WTC11 (cell line): Measurements from ENCODE around the gene SPG11.

ENCODE experiments used
- CBFB ChIP-seq: sonication (generic); formaldehyde crosslinking; IDR thresholded peaks from 2 replicates; pipeline ENCODE4 v1.8.1; 2022; ENCODE audit warnings: mild to moderate bottlenecking, low read depth, missing genetic modification reagents
- NFYB ChIP-seq: sonication (generic); formaldehyde crosslinking; conservative IDR thresholded peaks from 2 replicates; pipeline ENCODE4 v1.8.0; 2022; ENCODE audit warnings: low read depth, missing genetic modification reagents
- SP1 ChIP-seq: sonication (generic); formaldehyde crosslinking; conservative IDR thresholded peaks from 2 replicates; pipeline ENCODE4 v1.8.1; 2022; ENCODE audit warnings: missing genetic modification reagents
- TF ChIP-seq, protein P1 (sequence below): fragments of 200-600 bp; IDR thresholded peaks from 2 replicates; pipeline ENCODE4 v1.8.0; 2022; ENCODE audit warnings: antibody characterized with exemption
- TF ChIP-seq, protein P2 (sequence below): sonication (generic); formaldehyde crosslinking; IDR thresholded peaks from 2 replicates; pipeline ENCODE4 v1.8.0; 2022; ENCODE audit warnings: mild to moderate bottlenecking, missing genetic modification reagents

GRCh38 chr15:44641651-44642050 is 21.8 kb downstream of the SPG11 start:
- TF ChIP-seq SP1 (CRISPR knock-in tag) (no peak), CBFB (CRISPR knock-in tag) (no peak), NFYB (no peak)
- TF ChIP-seq, protein P1, sequence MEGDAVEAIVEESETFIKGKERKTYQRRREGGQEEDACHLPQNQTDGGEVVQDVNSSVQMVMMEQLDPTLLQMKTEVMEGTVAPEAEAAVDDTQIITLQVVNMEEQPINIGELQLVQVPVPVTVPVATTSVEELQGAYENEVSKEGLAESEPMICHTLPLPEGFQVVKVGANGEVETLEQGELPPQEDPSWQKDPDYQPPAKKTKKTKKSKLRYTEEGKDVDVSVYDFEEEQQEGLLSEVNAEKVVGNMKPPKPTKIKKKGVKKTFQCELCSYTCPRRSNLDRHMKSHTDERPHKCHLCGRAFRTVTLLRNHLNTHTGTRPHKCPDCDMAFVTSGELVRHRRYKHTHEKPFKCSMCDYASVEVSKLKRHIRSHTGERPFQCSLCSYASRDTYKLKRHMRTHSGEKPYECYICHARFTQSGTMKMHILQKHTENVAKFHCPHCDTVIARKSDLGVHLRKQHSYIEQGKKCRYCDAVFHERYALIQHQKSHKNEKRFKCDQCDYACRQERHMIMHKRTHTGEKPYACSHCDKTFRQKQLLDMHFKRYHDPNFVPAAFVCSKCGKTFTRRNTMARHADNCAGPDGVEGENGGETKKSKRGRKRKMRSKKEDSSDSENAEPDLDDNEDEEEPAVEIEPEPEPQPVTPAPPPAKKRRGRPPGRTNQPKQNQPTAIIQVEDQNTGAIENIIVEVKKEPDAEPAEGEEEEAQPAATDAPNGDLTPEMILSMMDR = no peak
- TF ChIP-seq, protein P2, sequence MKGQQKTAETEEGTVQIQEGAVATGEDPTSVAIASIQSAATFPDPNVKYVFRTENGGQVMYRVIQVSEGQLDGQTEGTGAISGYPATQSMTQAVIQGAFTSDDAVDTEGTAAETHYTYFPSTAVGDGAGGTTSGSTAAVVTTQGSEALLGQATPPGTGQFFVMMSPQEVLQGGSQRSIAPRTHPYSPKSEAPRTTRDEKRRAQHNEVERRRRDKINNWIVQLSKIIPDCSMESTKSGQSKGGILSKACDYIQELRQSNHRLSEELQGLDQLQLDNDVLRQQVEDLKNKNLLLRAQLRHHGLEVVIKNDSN (CRISPR knock-in tag) = no peak
